Liver (tissue), 3 donors: Measurements from ENCODE around the gene TERB1.

ENCODE experiments used
- GABPA ChIP-seq, 2 donors: IDR thresholded peaks in 1 of 2; conservative IDR thresholded peaks in 1 of 2; 2 replicates each; pipeline ENCODE4 v1.6.1; 2016; ENCODE audit warnings: antibody characterized with exemption in 2 of 2, mild to moderate bottlenecking in 1 of 2, moderate library complexity in 1 of 2
- RAD21 ChIP-seq, 2 donors: IDR thresholded peaks; 2 replicates each; pipeline ENCODE4 v1.6.1; 2016; ENCODE audit warnings: antibody characterized with exemption in 2 of 2, mild to moderate bottlenecking in 2 of 2
- SP1 ChIP-seq: IDR thresholded peaks from 2 replicates; pipeline ENCODE4 v1.6.1; 2018; ENCODE audit warnings: antibody characterized with exemption, mild to moderate bottlenecking
- TAF1 ChIP-seq: conservative IDR thresholded peaks from 2 replicates; pipeline ENCODE4 v1.6.1; 2016; ENCODE audit warnings: antibody characterized with exemption, mild to moderate bottlenecking
- TF ChIP-seq, protein P1 (sequence below): fragments of 150-350 bp; IDR thresholded peaks from 2 replicates; pipeline ENCODE4 v1.5.1; 2017; ENCODE audit warnings: improper control_type of control experiment, low read depth, low read length; ENCODE audit not compliant: missing input control
- TF ChIP-seq, protein P2 (sequence below): IDR thresholded peaks from 2 replicates; pipeline ENCODE4 v1.6.1; 2016; ENCODE audit warnings: antibody characterized with exemption, mild to moderate bottlenecking
- donor health status: healthy.
- donor health status: healthy.

DNA sequence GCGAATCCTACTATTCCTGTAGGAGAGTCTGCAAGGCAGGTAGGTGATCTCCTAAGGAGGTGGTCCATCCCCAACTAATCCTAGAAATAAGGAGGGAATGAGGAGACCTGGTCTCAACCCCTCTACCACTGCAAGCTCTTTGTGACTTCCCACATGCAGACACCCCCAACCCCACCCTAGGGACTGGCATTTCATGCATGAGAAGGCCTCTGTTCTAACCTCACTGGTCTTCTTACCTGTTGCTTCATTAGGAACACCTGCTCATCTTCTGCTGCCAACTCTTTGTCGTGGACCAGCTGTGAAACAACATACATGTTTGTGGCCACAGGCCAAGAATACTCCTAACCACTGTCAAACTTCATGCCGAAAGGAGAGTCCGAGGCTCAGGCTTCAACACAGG lies 72.6 kb downstream of the TERB1 start:
- TF ChIP-seq TAF1 = no peak
- TF ChIP-seq, protein P1, sequence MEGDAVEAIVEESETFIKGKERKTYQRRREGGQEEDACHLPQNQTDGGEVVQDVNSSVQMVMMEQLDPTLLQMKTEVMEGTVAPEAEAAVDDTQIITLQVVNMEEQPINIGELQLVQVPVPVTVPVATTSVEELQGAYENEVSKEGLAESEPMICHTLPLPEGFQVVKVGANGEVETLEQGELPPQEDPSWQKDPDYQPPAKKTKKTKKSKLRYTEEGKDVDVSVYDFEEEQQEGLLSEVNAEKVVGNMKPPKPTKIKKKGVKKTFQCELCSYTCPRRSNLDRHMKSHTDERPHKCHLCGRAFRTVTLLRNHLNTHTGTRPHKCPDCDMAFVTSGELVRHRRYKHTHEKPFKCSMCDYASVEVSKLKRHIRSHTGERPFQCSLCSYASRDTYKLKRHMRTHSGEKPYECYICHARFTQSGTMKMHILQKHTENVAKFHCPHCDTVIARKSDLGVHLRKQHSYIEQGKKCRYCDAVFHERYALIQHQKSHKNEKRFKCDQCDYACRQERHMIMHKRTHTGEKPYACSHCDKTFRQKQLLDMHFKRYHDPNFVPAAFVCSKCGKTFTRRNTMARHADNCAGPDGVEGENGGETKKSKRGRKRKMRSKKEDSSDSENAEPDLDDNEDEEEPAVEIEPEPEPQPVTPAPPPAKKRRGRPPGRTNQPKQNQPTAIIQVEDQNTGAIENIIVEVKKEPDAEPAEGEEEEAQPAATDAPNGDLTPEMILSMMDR = no peak
- no peak for TF ChIP-seq GABPA (IDR thresholded peaks at IDR 0.05 in 1 of 2, conservative IDR thresholded peaks at IDR 0.05 in 1 of 2)
- TF ChIP-seq SP1 = no peak
- TF ChIP-seq, protein P2, sequence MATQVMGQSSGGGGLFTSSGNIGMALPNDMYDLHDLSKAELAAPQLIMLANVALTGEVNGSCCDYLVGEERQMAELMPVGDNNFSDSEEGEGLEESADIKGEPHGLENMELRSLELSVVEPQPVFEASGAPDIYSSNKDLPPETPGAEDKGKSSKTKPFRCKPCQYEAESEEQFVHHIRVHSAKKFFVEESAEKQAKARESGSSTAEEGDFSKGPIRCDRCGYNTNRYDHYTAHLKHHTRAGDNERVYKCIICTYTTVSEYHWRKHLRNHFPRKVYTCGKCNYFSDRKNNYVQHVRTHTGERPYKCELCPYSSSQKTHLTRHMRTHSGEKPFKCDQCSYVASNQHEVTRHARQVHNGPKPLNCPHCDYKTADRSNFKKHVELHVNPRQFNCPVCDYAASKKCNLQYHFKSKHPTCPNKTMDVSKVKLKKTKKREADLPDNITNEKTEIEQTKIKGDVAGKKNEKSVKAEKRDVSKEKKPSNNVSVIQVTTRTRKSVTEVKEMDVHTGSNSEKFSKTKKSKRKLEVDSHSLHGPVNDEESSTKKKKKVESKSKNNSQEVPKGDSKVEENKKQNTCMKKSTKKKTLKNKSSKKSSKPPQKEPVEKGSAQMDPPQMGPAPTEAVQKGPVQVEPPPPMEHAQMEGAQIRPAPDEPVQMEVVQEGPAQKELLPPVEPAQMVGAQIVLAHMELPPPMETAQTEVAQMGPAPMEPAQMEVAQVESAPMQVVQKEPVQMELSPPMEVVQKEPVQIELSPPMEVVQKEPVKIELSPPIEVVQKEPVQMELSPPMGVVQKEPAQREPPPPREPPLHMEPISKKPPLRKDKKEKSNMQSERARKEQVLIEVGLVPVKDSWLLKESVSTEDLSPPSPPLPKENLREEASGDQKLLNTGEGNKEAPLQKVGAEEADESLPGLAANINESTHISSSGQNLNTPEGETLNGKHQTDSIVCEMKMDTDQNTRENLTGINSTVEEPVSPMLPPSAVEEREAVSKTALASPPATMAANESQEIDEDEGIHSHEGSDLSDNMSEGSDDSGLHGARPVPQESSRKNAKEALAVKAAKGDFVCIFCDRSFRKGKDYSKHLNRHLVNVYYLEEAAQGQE = no peak
- TF ChIP-seq RAD21 (IDR thresholded peaks at IDR 0.05) = no peak
